Testis (tissue), 2 donors: ENCODE measurements around the gene CD40LG.

ENCODE experiments used
- POLR2A ChIP-seq: fragments of 450-650 bp; IDR thresholded peaks from one replicate; pipeline ENCODE4 v1.6.1; 2017; ENCODE audit warnings: antibody characterized with exemption, mild to moderate bottlenecking, moderate library complexity
- TF ChIP-seq, protein P1 (sequence below), 3 experiments: fragments of 450-650 bp in 2 of 3; fragments of 200-600 bp in 1 of 3; sonication (generic) in 1 of 3; IDR thresholded peaks; one replicate each; pipeline ENCODE4 v1.5.1; 2016 to 2019; ENCODE audit warnings: antibody characterized with exemption in 3 of 3, mild to moderate bottlenecking in 2 of 3, moderate library complexity in 1 of 3

DNA sequence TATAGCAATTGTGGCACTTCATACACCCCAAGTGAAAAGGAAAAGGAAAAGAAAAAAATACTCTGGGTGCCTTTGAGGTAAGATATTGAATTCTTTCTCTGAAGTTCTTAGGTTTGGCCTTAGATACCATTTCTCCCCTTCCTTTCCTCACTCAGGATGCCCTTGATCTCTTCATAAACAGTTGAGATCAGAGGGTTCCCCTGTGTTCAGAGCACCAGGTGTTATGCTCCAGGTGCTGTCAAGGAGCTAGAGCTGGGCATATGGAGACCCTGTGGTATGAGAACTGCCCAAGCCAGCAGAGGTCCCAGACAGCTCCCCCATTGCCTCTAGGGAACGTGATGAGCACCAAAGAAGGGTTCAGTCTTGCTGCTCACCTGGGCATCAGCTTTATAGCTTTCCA is 17.1 kb upstream of the CD40LG start:
- TF ChIP-seq, protein P1, sequence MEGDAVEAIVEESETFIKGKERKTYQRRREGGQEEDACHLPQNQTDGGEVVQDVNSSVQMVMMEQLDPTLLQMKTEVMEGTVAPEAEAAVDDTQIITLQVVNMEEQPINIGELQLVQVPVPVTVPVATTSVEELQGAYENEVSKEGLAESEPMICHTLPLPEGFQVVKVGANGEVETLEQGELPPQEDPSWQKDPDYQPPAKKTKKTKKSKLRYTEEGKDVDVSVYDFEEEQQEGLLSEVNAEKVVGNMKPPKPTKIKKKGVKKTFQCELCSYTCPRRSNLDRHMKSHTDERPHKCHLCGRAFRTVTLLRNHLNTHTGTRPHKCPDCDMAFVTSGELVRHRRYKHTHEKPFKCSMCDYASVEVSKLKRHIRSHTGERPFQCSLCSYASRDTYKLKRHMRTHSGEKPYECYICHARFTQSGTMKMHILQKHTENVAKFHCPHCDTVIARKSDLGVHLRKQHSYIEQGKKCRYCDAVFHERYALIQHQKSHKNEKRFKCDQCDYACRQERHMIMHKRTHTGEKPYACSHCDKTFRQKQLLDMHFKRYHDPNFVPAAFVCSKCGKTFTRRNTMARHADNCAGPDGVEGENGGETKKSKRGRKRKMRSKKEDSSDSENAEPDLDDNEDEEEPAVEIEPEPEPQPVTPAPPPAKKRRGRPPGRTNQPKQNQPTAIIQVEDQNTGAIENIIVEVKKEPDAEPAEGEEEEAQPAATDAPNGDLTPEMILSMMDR (IDR thresholded peaks at IDR 0.05): no peak
- no peak for TF ChIP-seq POLR2A
